ENCODE results near the gene SMAP2. TPM values are rescaled to one million over a fixed set of nuclear protein-coding genes. Genes with fewer than 3 reads are reported as not detected.
A peak's percentile ranks its signal among the peaks of the same experiment; 100 is the strongest.

SMAP2 gene
- total RNA-seq, 1 donor from 2014 or later: 12.7 TPM

DNA sequence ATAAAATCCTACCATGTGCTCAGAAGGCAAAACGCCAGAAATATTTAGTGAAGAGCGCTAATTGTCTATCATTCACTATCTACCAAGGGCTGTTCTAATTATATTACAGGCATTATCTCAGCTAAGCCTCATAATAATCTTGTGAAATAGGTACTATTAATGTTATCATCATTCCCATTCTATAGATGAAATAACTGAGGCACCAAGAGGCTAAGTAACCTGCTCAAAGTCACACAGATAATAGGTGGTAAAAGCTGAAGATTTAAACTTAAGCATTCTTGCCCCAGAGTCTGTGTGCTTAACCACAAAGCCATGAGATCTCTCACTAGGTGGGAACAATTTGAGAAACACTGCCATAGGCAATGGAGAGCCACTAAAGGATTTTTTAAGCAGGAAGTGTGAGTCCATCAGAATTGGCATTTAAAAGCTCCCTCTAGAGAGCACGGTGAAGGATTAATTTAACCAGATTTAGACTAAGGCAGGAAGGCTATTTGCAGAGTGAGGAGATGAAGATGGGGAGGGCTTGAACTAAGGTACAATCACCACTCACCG is 1.7 kb upstream of the SMAP2 start:
- Mint-ChIP-seq H3K4me3 (ENCODE audit: unreplicated experiment) (no peak overlapping the region), H3K36me3 (ENCODE audit: unreplicated experiment) (no peaks in the 10 kb centered on the region), H3K4me1 (ENCODE audit: unreplicated experiment) (peaks cover 18% of the 10 kb centered on the region), H3K9me3 (ENCODE audit: unreplicated experiment) (no peaks in the 10 kb centered on the region), H3K27ac (ENCODE audit: unreplicated experiment) (no peak overlapping the region), H3K27me3 (ENCODE audit: unreplicated experiment) (peaks cover 11% of the 10 kb centered on the region)
- DNase-seq (ENCODE audit: extremely low spot score, unreplicated experiment): no peak
- TF ChIP-seq, protein P1, sequence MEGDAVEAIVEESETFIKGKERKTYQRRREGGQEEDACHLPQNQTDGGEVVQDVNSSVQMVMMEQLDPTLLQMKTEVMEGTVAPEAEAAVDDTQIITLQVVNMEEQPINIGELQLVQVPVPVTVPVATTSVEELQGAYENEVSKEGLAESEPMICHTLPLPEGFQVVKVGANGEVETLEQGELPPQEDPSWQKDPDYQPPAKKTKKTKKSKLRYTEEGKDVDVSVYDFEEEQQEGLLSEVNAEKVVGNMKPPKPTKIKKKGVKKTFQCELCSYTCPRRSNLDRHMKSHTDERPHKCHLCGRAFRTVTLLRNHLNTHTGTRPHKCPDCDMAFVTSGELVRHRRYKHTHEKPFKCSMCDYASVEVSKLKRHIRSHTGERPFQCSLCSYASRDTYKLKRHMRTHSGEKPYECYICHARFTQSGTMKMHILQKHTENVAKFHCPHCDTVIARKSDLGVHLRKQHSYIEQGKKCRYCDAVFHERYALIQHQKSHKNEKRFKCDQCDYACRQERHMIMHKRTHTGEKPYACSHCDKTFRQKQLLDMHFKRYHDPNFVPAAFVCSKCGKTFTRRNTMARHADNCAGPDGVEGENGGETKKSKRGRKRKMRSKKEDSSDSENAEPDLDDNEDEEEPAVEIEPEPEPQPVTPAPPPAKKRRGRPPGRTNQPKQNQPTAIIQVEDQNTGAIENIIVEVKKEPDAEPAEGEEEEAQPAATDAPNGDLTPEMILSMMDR (IDR thresholded peaks at IDR 0.05): no peak

- Mint-ChIP-seq H3K27me3 (ENCODE audit: unreplicated experiment) (peaks cover 11% of the 10 kb centered on the region), H3K36me3 (ENCODE audit: unreplicated experiment) (no peaks in the 10 kb centered on the region), H3K4me3 (ENCODE audit: unreplicated experiment) (peak overlapping the region; percentile 99), H3K4me1 (ENCODE audit: unreplicated experiment) (peaks cover 18% of the 10 kb centered on the region), H3K27ac (ENCODE audit: unreplicated experiment) (no peak overlapping the region), H3K9me3 (ENCODE audit: unreplicated experiment) (no peaks in the 10 kb centered on the region)
- TF ChIP-seq, protein P1 (IDR thresholded peaks at IDR 0.05): no peak
- DNase-seq (ENCODE audit: extremely low spot score, unreplicated experiment): no peak
Measured at GRCh38 chr1:40372658-40373322, 737 bp upstream of the SMAP2 start.

DNA sequence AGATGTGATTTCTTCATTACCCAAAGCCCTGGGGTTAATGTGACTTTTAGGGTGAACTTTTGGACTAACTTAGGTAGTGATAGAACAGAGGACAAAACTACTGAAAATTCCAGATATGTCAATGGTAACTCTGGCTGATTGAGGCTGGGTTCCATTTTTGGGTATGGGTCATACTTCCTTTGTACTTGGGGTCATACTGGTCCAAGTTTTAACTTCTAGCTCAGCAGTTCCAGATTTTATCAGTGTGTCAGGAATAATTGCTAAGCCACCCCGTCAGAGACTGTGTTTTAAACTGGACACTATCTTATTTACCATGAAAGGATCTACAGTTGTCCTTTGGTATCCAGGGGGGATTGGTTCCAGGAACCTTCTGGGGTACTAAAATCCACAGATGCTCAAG is 4.0 kb downstream of the SMAP2 start:
- Mint-ChIP-seq H3K9me3 (ENCODE audit: unreplicated experiment) (no peaks in the 10 kb centered on the region), H3K4me3 (ENCODE audit: unreplicated experiment) (no peak overlapping the region), H3K27me3 (ENCODE audit: unreplicated experiment) (no peaks in the 10 kb centered on the region), H3K4me1 (ENCODE audit: unreplicated experiment) (peaks cover 25% of the 10 kb centered on the region), H3K36me3 (ENCODE audit: unreplicated experiment) (no peaks in the 10 kb centered on the region), H3K27ac (ENCODE audit: unreplicated experiment) (no peak overlapping the region)
- no peak for DNase-seq (ENCODE audit: extremely low spot score, unreplicated experiment)
- TF ChIP-seq, protein P1 (IDR thresholded peaks at IDR 0.05): no peak

- no peak for DNase-seq (ENCODE audit: extremely low spot score, unreplicated experiment)
- Mint-ChIP-seq H3K4me1 (ENCODE audit: unreplicated experiment) (peaks cover 26% of the 10 kb centered on the region), H3K27me3 (ENCODE audit: unreplicated experiment) (no peaks in the 10 kb centered on the region), H3K27ac (ENCODE audit: unreplicated experiment) (peak overlapping the region; percentile 54), H3K36me3 (ENCODE audit: unreplicated experiment) (no peaks in the 10 kb centered on the region), H3K4me3 (ENCODE audit: unreplicated experiment) (no peak overlapping the region), H3K9me3 (ENCODE audit: unreplicated experiment) (no peaks in the 10 kb centered on the region)
- TF ChIP-seq, protein P1 (IDR thresholded peaks at IDR 0.05): no peak
Measured at GRCh38 chr1:40379785-40380452, 6.4 kb downstream of the SMAP2 start.

DNA sequence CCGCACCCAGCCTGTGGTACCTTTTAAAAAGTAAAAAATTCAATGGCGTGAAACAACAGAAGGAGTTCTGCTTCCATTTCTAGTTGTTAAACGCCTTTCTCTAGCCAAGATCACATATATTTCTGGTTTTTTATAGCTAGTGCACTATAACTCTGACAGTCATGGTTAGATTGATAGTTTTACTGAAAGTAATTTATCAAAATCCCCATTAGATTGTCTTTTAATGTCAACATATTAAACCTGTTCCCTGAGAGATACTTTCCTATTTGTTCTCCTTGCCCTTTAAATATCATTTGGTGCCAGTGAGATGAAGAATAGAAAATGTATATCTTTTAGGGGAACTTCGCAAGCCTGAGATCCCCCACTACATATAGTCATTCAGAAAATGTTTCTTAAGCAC is 7.3 kb downstream of the SMAP2 start:
- Mint-ChIP-seq H3K27me3 (ENCODE audit: unreplicated experiment) (no peaks in the 10 kb centered on the region), H3K9me3 (ENCODE audit: unreplicated experiment) (no peaks in the 10 kb centered on the region), H3K27ac (ENCODE audit: unreplicated experiment) (no peak overlapping the region), H3K4me1 (ENCODE audit: unreplicated experiment) (peaks cover 20% of the 10 kb centered on the region), H3K36me3 (ENCODE audit: unreplicated experiment) (no peaks in the 10 kb centered on the region), H3K4me3 (ENCODE audit: unreplicated experiment) (no peak overlapping the region)
- TF ChIP-seq, protein P1 (IDR thresholded peaks at IDR 0.05): no peak
- no peak for DNase-seq (ENCODE audit: extremely low spot score, unreplicated experiment)
